DMS114 treated with DMSO at 0.1 percent for 48 hours (cell line): Measurements from ENCODE around the gene MKNK2.
"Not testable (repeated sequence)": the region's sequence is repeated elsewhere in the genome, so short reads cannot be mapped to it uniquely, and the experiment has no call there.

Experiments
- DNase-seq: peaks from one replicate; lab custom pipeline; 2025; ENCODE audit not compliant: unreplicated experiment; lab: John Stamatoyannopoulos, UW

MKNK2 gene

GRCh38 chr19:2044709-2045500, 6.1 kb downstream of the MKNK2 start:
- no peak for DNase-seq

- no peak for DNase-seq
Observed at GRCh38 chr19:2043961-2044708, 6.9 kb downstream of the MKNK2 start.

GRCh38 chr19:2043251-2043641, 7.8 kb downstream of the MKNK2 start:
- DNase-seq, result no peak

- DNase-seq, result no peak
Observed at GRCh38 chr19:2042485-2043250, 8.4 kb downstream of the MKNK2 start.

GRCh38 chr19:2041683-2042484, 9.2 kb downstream of the MKNK2 start:
- DNase-seq, result no peak

GRCh38 chr19:2041433-2041682, 9.7 kb downstream of the MKNK2 start:
- no peak for DNase-seq

GRCh38 chr19:2040647-2041432, 10.2 kb downstream of the MKNK2 start:
- no peak for DNase-seq

- DNase-seq, result no peak
Observed at GRCh38 chr19:2039959-2040646, 10.9 kb downstream of the MKNK2 start.

- DNase-seq, result no peak
Observed at GRCh38 chr19:2039089-2039958, 11.7 kb downstream of the MKNK2 start.

GRCh38 chr19:2038284-2039088, 12.6 kb downstream of the MKNK2 start:
- DNase-seq, result no peak

GRCh38 chr19:2037651-2038255, 13.3 kb downstream of the MKNK2 start:
- no peak for DNase-seq

- no peak for DNase-seq
Observed at GRCh38 chr19:2036424-2036823, 14.6 kb downstream of the MKNK2 start.

- DNase-seq, result no peak
Observed at GRCh38 chr19:2035590-2035991, 15.5 kb downstream of the MKNK2 start.

GRCh38 chr19:2034729-2035589, 16.1 kb downstream of the MKNK2 start:
- DNase-seq, result no peak

- not testable (repeated sequence) for DNase-seq
Observed at GRCh38 chr19:2034253-2034652, 16.8 kb downstream of the MKNK2 start.

GRCh38 chr19:2033825-2034159, 17.3 kb downstream of the MKNK2 start:
- DNase-seq, result no peak
